HepG2 (cell line): ENCODE measurements around the gene SLC35B1. TPM values are rescaled to one million over a fixed set of nuclear protein-coding genes. Genes with fewer than 3 reads are reported as not detected.

Source experiments
- CBFB ChIP-seq: sonication (generic); formaldehyde crosslinking; IDR thresholded peaks from 2 replicates; pipeline ENCODE4 v1.4.0; 2020; ENCODE audit warnings: missing genetic modification reagents
- CENPT ChIP-seq: sonication (generic); formaldehyde crosslinking; IDR thresholded peaks from 2 replicates; pipeline ENCODE4 v1.8.0; 2022; ENCODE audit warnings: low read depth, mild to moderate bottlenecking, moderate library complexity, missing genetic modification reagents
- FOXP1 ChIP-seq, 2 experiments: fragments of 450-650 bp in 1 of 2; IDR thresholded peaks; 2 replicates each; pipeline ENCODE4 v1.6.1; 2017 to 2018; ENCODE audit warnings: antibody characterized with exemption in 1 of 2
- RAD51 ChIP-seq: fragments of 450-650 bp; IDR thresholded peaks from 2 replicates; pipeline ENCODE4 v1.6.1; 2016; ENCODE audit warnings: borderline replicate concordance
- SCMH1 ChIP-seq: sonication (generic); formaldehyde crosslinking; IDR thresholded peaks from 2 replicates; pipeline ENCODE4 v1.9.0; 2021; ENCODE audit warnings: missing genetic modification reagents, mild to moderate bottlenecking, borderline replicate concordance
- SUZ12 ChIP-seq: fragments of 150-350 bp; IDR thresholded peaks from 2 replicates; pipeline ENCODE4 v1.6.1; 2014; ENCODE audit warnings: low read depth, low read length
- TCF12 ChIP-seq, 2 experiments: fragments of 450-650 bp in 1 of 2; sonication (generic) in 1 of 2; formaldehyde crosslinking in 1 of 2; IDR thresholded peaks; 2 replicates each; pipeline versions ENCODE4 v1.6.1 to v1.8.0; 2017 to 2022; ENCODE audit warnings: antibody characterized with exemption in 1 of 2, mild to moderate bottlenecking in 1 of 2, missing genetic modification reagents in 1 of 2, moderate library complexity in 1 of 2
- TMF1 ChIP-seq: sonication (generic); formaldehyde crosslinking; IDR thresholded peaks from 2 replicates; pipeline ENCODE4 v1.8.1; 2022; ENCODE audit warnings: low read depth, missing genetic modification reagents
- TP53 ChIP-seq: sonication (generic); formaldehyde crosslinking; conservative IDR thresholded peaks from 2 replicates; pipeline ENCODE4 v1.4.0; 2020; ENCODE audit warnings: missing genetic modification reagents
- ZNF136 ChIP-seq: sonication (generic); formaldehyde crosslinking; IDR thresholded peaks from 2 replicates; pipeline ENCODE4 v1.8.1; 2022; ENCODE audit warnings: low read depth, mild to moderate bottlenecking, moderate library complexity, missing genetic modification reagents
- ZNF30 ChIP-seq: sonication (generic); formaldehyde crosslinking; IDR thresholded peaks from 2 replicates; pipeline ENCODE4 v1.5.0; 2020; ENCODE audit warnings: mild to moderate bottlenecking, missing genetic modification reagents
- ZNF563 ChIP-seq: sonication (generic); formaldehyde crosslinking; IDR thresholded peaks from 2 replicates; pipeline ENCODE4 v1.8.0; 2022; ENCODE audit warnings: mild to moderate bottlenecking, moderate library complexity, missing genetic modification reagents
- ZNF570 ChIP-seq: sonication (generic); formaldehyde crosslinking; IDR thresholded peaks from 2 replicates; pipeline ENCODE4 v1.4.0; 2020; ENCODE audit warnings: mild to moderate bottlenecking, missing genetic modification reagents, borderline replicate concordance
- ZNF629 ChIP-seq: sonication (generic); formaldehyde crosslinking; conservative IDR thresholded peaks from 2 replicates; pipeline ENCODE4 v1.5.0; 2020; ENCODE audit warnings: missing genetic modification reagents
- ZNF775 ChIP-seq: sonication (generic); formaldehyde crosslinking; IDR thresholded peaks from 2 replicates; pipeline ENCODE4 v1.4.0; 2020; ENCODE audit warnings: missing genetic modification reagents, mild to moderate bottlenecking, moderate library complexity, borderline replicate concordance
- ZNF781 ChIP-seq: sonication (generic); formaldehyde crosslinking; IDR thresholded peaks from 2 replicates; pipeline ENCODE4 v1.5.1; 2020; ENCODE audit warnings: borderline replicate concordance, mild to moderate bottlenecking, missing genetic modification reagents; ENCODE audit errors: not compliant biosample characterization
- polyA plus RNA-seq, 8 experiments: library from polyadenylated mRNA; depleted of rRNA in 3 of 8; stranded (reverse) in 7 of 8; unstranded in 1 of 8; fragments of >200 nt; fragmentation: Illumina TruSeq in 4 of 8; extraction: Trizol in 4 of 8; gene quantifications; 2 replicates each; pipeline versions ENCODE4 v1.2.1 to v1.2.3, GENCODE V29; 2011 to 2016; ENCODE audit warnings: low read depth in 4 of 8, missing spikeins in 1 of 8, mixed read lengths in 1 of 8; ENCODE audit not compliant: insufficient read depth in 1 of 8
- total RNA-seq, 5 experiments: library from RNA; depleted of rRNA; stranded (reverse); fragments of >200 nt; fragmentation: Illumina TruSeq; extraction: Trizol; gene quantifications; 2 replicates each; pipeline ENCODE4 v1.2.3, GENCODE V29; 2016; ENCODE audit warnings: low read depth in 1 of 5
- TF ChIP-seq, protein P1 (sequence below): sonication (generic); formaldehyde crosslinking; conservative IDR thresholded peaks from 2 replicates; pipeline ENCODE4 v1.4.0; 2020; ENCODE audit warnings: missing genetic modification reagents
- TF ChIP-seq, protein P2 (sequence below): IDR thresholded peaks from 2 replicates; pipeline ENCODE4 v1.6.1; 2016; ENCODE audit warnings: missing compliant biosample characterization, missing genetic modification reagents, borderline replicate concordance
- TF ChIP-seq, protein P3 (sequence below): sonication (generic); formaldehyde crosslinking; IDR thresholded peaks from 2 replicates; pipeline ENCODE4 v1.8.0; 2022; ENCODE audit warnings: missing genetic modification reagents, low read depth, mild to moderate bottlenecking, borderline replicate concordance
- TF ChIP-seq, protein P4 (sequence below): sonication (generic); formaldehyde crosslinking; IDR thresholded peaks from 2 replicates; pipeline ENCODE4 v1.5.1; 2020; ENCODE audit warnings: missing genetic modification reagents, mild to moderate bottlenecking, borderline replicate concordance
- TF ChIP-seq, protein P5 (sequence below): sonication (generic); formaldehyde crosslinking; conservative IDR thresholded peaks from 2 replicates; pipeline ENCODE4 v1.4.0; 2020; ENCODE audit warnings: missing genetic modification reagents

SLC35B1 gene
- total and polyA plus RNA-seq, 2 of the 13 experiments (the other 11 are each of a cell fraction or from before 2014, with no cell fraction given): 99.6 to 113 TPM

DNA sequence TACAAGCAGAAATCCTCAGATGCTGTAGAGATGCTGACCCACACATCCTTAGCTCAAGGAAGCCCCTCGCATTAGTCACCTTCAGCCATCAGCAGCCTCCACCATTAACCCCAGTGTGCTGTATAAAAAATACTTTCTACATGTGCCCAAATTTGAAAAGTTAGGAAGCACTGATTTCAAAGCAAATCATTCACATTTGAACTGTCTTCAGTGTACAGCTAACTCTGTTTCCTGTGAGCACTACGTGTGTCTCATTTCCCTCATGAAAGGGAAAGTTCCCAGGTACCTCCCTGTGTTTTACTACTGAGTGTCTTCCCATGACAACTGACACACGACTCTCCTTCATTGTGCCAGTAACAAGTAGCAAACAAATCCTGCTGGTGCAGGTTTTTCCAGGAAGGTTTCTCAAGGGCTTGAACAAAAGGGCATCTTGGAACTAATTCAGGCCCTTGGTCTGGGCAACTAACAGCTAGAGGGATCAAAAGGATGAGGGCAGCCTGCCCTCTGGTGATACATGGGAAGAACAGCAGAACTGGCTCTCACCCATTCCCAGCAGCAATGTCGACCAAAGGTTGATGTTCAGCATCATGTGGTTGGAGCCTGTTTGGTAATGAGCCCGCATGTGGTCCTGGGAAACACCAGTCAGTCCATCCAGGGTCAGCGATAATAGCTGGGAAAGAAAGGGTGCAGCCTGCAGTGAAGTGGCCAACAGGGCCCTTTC is 4.0 kb downstream of the SLC35B1 start (continued):
- TF ChIP-seq CBFB (CRISPR knock-in tag): no peak
- no peak for TF ChIP-seq TMF1
- no peak for TF ChIP-seq ZNF570
- TF ChIP-seq ZNF781 (CRISPR knock-in tag): no peak
- TF ChIP-seq ZNF629: no peak
- TF ChIP-seq ZNF136: peak; percentile 93; the same call in 1 of the 2 replicates
- TF ChIP-seq SUZ12: no peak
- TF ChIP-seq RAD51: no peak
- TF ChIP-seq TP53 (CRISPR knock-in tag): no peak
- TF ChIP-seq, protein P1, sequence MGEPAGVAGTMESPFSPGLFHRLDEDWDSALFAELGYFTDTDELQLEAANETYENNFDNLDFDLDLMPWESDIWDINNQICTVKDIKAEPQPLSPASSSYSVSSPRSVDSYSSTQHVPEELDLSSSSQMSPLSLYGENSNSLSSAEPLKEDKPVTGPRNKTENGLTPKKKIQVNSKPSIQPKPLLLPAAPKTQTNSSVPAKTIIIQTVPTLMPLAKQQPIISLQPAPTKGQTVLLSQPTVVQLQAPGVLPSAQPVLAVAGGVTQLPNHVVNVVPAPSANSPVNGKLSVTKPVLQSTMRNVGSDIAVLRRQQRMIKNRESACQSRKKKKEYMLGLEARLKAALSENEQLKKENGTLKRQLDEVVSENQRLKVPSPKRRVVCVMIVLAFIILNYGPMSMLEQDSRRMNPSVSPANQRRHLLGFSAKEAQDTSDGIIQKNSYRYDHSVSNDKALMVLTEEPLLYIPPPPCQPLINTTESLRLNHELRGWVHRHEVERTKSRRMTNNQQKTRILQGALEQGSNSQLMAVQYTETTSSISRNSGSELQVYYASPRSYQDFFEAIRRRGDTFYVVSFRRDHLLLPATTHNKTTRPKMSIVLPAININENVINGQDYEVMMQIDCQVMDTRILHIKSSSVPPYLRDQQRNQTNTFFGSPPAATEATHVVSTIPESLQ (CRISPR knock-in tag): peak; percentile 78; the same call in 1 of the 2 replicates
- TF ChIP-seq FOXP1 (IDR thresholded peaks at IDR 0.05): no peak
- no peak for TF ChIP-seq FOXP1 (CRISPR knock-in tag; IDR thresholded peaks at IDR 0.05)
- TF ChIP-seq, protein P2, sequence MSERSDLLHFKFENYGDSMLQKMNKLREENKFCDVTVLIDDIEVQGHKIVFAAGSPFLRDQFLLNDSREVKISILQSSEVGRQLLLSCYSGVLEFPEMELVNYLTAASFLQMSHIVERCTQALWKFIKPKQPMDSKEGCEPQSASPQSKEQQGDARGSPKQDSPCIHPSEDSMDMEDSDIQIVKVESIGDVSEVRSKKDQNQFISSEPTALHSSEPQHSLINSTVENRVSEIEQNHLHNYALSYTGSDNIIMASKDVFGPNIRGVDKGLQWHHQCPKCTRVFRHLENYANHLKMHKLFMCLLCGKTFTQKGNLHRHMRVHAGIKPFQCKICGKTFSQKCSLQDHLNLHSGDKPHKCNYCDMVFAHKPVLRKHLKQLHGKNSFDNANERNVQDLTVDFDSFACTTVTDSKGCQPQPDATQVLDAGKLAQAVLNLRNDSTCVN: 0 out of 2 replicates have a peak, but pooled peaks have one; percentile 26
- no peak for TF ChIP-seq ZNF775 (CRISPR knock-in tag)
- no peak for TF ChIP-seq SCMH1 (CRISPR knock-in tag)
- TF ChIP-seq ZNF563: no peak
- TF ChIP-seq CENPT (CRISPR knock-in tag): no peak
- TF ChIP-seq, protein P3, sequence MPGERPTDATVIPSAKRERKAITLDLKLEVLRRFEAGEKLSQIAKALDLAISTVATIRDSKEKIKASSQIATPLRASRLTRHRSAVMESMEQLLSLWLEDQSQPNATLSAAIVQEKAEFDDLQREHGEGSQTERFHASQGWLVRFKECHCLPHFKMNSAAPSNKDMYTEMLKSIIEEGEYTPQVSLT (CRISPR knock-in tag): no peak
- no peak for TF ChIP-seq ZNF30 (CRISPR knock-in tag)
- TF ChIP-seq TCF12 (IDR thresholded peaks at IDR 0.05): no peak
- TF ChIP-seq TCF12 (CRISPR knock-in tag; IDR thresholded peaks at IDR 0.05): no peak
- TF ChIP-seq, protein P4, sequence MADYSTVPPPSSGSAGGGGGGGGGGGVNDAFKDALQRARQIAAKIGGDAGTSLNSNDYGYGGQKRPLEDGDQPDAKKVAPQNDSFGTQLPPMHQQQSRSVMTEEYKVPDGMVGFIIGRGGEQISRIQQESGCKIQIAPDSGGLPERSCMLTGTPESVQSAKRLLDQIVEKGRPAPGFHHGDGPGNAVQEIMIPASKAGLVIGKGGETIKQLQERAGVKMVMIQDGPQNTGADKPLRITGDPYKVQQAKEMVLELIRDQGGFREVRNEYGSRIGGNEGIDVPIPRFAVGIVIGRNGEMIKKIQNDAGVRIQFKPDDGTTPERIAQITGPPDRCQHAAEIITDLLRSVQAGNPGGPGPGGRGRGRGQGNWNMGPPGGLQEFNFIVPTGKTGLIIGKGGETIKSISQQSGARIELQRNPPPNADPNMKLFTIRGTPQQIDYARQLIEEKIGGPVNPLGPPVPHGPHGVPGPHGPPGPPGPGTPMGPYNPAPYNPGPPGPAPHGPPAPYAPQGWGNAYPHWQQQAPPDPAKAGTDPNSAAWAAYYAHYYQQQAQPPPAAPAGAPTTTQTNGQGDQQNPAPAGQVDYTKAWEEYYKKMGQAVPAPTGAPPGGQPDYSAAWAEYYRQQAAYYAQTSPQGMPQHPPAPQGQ: no peak
- TF ChIP-seq, protein P5, sequence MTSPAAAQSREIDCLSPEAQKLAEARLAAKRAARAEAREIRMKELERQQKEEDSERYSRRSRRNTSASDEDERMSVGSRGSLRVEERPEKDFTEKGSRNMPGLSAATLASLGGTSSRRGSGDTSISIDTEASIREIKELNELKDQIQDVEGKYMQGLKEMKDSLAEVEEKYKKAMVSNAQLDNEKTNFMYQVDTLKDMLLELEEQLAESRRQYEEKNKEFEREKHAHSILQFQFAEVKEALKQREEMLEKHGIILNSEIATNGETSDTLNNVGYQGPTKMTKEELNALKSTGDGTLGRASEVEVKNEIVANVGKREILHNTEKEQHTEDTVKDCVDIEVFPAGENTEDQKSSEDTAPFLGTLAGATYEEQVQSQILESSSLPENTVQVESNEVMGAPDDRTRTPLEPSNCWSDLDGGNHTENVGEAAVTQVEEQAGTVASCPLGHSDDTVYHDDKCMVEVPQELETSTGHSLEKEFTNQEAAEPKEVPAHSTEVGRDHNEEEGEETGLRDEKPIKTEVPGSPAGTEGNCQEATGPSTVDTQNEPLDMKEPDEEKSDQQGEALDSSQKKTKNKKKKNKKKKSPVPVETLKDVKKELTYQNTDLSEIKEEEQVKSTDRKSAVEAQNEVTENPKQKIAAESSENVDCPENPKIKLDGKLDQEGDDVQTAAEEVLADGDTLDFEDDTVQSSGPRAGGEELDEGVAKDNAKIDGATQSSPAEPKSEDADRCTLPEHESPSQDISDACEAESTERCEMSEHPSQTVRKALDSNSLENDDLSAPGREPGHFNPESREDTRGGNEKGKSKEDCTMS (CRISPR knock-in tag): no peak
